Erythroblast (primary cell): Measurements from ENCODE around the gene ITPR3.

ENCODE experiments used
- GATA1 ChIP-seq: IDR thresholded peaks from 2 replicates; pipeline ENCODE4 v1.6.1; 2011; ENCODE audit warnings: low read depth, mild to moderate bottlenecking, control low read depth, low read length, moderate library complexity
- POLR2A ChIP-seq: IDR thresholded peaks from 2 replicates; pipeline ENCODE4 v1.6.1; 2011; ENCODE audit warnings: mild to moderate bottlenecking, low read length

- no peak for TF ChIP-seq GATA1
- TF ChIP-seq POLR2A, result no peak
Observed at GRCh38 chr6:33690766-33691165, 69.6 kb downstream of the ITPR3 start.
